Superior temporal gyrus (tissue), 1 donor: ENCODE data around the gene GLMN.

Source experiments
- DNase-seq: peaks from one replicate; pipeline ENCODE4 v3.0.0-alpha.2; 2016; ENCODE audit errors: extremely low spot score

GLMN gene, protein sequence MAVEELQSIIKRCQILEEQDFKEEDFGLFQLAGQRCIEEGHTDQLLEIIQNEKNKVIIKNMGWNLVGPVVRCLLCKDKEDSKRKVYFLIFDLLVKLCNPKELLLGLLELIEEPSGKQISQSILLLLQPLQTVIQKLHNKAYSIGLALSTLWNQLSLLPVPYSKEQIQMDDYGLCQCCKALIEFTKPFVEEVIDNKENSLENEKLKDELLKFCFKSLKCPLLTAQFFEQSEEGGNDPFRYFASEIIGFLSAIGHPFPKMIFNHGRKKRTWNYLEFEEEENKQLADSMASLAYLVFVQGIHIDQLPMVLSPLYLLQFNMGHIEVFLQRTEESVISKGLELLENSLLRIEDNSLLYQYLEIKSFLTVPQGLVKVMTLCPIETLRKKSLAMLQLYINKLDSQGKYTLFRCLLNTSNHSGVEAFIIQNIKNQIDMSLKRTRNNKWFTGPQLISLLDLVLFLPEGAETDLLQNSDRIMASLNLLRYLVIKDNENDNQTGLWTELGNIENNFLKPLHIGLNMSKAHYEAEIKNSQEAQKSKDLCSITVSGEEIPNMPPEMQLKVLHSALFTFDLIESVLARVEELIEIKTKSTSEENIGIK

DNA sequence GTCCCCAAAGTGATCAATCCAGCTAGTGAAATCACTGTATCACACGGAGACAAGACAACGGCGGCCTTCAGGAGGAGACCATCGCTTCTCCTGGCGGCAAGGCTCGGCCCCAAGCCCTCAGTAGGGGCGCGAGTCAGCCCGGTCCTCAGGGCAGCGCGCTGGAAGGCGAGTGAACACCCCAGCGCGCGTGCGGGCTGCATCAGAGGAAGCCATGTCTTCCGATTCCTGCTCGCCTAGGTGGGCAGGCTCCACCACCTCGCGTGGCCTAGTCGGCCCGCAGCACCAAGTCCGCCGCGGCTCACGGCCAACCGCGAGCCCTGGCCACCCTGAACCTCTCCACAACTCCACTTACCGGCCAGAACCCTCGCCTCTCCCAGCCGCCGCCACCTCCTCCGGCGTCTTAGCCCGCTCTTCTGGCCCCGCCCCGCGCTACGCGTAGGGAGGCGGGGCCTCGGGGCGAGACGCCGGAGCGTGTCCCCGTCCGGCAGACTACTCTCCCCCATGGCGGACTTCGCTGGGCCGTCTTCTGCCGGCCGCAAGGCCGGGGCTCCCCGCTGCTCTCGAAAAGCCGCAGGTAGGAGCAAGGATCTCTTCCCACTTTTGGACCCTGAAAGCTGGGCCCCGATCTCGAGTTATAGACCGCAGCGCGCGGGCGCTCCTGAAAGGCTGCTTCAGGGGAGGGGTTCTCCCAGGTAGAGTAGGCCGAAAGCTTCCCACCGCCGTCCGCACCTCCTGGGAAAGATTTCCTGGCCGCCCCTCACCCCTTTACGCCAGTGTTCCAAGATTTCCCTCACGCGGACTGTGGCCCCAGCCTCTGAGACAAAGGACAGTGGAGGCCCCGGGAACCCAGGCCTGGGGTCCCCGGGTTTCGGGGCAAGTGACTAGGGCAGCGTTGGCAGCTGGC is at the start of gene GLMN, which contains the start of gene RPAP2:
Gene GLMN (minus strand): TSS at position 415 of the 904 bp plus-strand sequence. CDS start 988 bp downstream, outside the sequence.
Gene RPAP2 (plus strand): TSS at position 487 of the 904 bp plus-strand sequence. CDS start 15 bp downstream, at position 502.
- peak; percentile 88 for DNase-seq

- DNase-seq: no peak
Measured at GRCh38 chr1:92346866-92347640, 48.3 kb upstream of the GLMN start.

DNA sequence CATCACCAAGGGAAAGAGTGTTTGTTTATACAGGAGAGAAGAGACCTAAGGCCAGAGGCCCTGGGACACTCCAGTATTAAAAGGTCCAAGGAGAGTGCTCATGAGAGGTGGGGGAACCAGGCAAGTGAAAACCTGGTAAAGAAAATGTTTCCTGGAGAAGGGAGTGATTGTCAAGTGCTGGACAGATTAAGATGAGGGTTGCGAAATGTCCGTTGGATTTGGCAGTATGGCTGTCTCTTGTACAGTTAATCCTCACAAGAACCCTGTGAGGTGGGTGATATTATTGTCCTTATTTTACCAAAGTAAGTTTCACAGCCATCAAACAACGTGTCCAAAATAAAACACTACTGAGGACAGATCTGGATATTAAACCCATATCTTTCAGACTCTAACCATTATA is 44.3 kb upstream of the GLMN start:
- DNase-seq: no peak

- DNase-seq: no peak
Measured at GRCh38 chr1:92342401-92342800, 43.6 kb upstream of the GLMN start.

- DNase-seq: no peak
Measured at GRCh38 chr1:92340154-92340553, 41.4 kb upstream of the GLMN start.

DNA sequence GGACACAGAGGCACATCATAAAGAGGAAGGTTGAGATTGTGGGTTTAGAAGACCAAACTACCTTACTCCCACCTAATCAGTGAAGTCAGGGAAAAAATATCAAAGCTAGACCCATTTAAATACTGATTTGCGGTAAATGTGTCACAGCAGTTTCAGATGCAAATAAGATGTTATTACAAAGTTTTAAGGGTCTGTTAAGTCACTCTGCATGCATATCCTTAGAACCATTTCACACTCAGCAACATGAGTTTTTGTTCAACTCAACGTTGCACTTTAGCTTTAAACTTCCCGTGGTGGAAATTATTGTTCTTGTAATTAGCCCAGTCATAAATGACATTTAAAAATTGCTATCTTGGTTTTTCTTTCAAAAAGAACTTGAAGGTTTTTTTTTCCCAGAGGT is 34.9 kb upstream of the GLMN start:
- DNase-seq: no peak

GRCh38 chr1:92329347-92330129 is 30.8 kb upstream of the GLMN start:
- DNase-seq: no peak

DNA sequence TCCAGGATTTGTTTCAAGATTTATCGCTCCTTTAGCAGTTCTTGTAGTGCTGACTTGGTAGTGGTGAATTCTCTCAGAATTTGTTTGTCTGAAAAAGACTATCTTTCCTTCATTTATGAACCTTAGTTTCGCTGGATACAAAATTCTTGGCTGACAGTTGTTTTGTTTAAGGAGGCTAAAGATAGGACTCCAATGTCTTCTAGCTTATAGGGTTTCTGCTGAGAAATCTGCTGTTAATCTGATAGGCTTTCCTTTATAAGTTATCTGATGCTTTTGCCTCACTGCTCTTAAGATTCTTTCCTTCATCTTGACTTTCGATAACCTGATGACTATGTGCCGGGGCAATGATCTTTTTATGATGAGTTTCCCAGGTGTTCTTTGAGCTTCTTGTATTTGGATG is 29.0 kb upstream of the GLMN start:
- DNase-seq: no peak

- DNase-seq: no peak
Measured at GRCh38 chr1:92326681-92327080, 27.9 kb upstream of the GLMN start.

DNA sequence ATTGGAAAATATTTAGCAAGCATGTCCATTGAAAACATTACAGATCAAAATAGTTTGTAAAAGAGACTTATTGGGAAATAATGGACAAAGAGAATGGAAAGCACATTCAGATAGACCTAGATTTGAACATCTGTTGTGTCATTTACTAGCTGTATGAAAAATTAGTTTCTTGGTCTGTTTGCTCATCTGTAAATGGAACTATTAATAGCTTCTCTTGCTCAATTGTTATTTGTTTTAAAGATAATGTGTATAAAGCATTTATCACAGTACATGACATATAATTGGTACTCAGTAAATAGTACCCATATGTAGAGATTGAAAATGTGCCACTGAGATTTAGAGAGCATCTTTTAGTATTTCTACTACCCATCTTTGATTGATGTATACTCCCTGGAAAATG is 26.0 kb upstream of the GLMN start:
- DNase-seq: no peak

- DNase-seq: no peak
Measured at GRCh38 chr1:92323473-92324453, 25.0 kb upstream of the GLMN start.

DNA sequence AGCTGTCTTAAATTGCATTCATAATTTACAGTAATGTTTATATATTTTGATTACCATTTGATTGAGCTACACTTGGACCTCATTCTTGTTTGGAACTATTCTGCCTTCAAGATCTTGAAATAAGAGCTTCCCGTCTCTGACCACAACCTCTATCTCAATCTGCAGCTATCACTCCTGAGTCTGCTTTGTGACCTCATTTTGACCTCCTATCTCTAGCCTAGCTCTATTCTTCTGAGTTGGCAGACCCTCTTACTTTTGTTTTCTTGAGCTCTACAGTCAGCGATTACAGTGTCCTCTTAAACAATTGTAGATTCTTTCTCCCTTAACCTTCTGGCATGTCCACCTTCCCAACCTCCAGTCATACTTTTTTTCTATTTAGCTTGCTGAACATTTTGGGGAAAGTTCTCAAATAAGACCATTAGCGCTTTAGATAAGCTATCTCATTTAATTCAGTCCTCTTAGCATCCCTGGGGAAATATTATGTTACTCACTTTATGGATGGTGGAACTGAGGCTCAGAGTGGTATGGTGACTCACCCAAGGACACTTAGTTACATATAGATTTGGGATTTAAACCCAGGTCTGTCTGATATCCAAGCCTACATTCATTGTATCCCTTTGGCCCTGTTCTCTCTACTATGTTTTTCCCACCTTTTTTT is 19.2 kb upstream of the GLMN start:
- no peak for DNase-seq

DNA sequence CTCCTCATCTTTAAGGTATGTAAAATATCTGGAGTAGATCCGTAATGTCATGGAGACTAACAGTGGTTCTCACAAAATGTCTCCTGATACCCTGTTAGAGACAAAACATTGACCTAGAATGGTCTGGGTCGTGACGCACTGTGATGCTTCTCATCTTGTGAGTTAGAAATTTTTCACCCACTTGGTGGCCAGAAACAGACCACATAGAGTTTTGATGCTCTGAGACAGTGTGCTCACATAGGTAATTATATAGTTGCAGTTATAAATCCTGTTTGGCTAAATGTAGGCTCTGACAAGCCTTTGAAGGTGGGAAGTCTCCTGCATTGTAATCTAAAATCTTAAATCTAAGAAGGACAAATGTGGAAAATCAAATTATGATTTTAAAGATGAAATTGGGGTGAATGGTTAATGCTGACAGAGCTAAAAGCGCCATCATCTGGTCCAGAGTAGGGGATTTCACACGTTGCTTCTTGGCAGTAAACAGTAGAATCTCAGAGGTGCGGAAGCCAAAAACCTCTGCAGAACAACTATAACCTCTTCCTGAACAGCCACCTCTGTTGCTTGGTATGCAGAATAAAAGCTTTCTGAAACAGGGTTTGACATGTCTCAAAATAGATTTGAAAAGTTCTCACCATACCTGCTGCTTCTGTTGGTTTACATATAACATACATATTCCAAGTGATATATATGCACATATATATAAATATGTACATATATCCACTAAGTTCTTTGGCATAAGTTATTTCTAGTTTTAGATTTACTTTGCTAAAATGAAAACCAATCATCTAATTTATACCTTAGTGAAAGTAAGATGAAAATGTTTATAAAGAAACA is 17.2 kb upstream of the GLMN start:
- DNase-seq: no peak

GRCh38 chr1:92314024-92314423 is 15.2 kb upstream of the GLMN start:
- no peak for DNase-seq

DNA sequence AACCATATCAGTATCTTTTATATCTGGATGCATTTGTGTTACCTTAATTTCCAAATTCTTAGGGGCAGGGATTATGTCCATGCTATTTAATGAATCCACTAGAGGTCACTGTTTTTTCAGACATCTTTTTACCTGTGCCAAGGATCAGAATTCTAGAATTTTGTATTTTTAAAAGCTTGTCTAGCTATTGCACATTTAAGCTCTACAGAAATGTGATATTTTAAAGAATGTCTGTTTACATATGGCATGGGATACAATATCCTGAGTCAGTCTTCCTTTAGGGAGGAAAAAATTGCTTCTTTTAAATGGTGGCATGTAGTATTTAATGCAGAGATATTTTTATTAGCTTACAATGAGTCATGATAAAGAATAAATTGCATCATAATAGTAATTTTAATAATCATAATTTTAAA is 11.4 kb upstream of the GLMN start:
- DNase-seq: peak; percentile 64

DNA sequence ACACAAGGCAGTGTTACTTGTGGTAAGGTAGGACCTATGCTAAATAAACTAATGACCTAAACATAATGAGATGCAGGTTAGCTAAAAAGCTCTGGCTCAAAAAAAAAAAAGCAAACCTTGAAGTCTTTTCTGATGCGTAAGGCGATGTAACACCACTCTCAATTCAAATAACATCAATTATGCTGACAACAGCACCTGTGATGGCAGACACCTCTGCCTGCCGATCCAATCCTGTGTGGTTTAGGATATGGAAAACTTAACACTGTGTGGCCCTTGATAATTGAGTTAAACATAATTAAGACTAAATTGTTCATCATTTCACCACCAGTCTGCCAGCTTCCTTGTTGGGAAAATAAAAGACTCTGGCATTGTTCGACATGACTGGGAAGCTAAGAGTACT is 9.2 kb upstream of the GLMN start:
- DNase-seq: no peak

GRCh38 chr1:92306020-92306419 is 7.2 kb upstream of the GLMN start:
- no peak for DNase-seq

GRCh38 chr1:92301021-92301420 is 2.2 kb upstream of the GLMN start:
- no peak for DNase-seq
